GM23338 (cell line): ENCODE results near the gene PRDM5. TPM values are rescaled to one million over a fixed set of nuclear protein-coding genes. Genes with fewer than 3 reads are reported as not detected.

Experiments
- ATAC-seq: fragments of 200-7000 bp; cut with Tn5 transposase; 3 replicates; pipeline ENCODE4 v1.9.1; 2020
- DNase-seq: peaks from one replicate; pipeline ENCODE4 v3.0.0-alpha.2; 2015; ENCODE audit warnings: low spot score
- H2AFZ ChIP-seq: fragments of 200-600 bp; sonication (generic); 2 replicates; pipeline ENCODE4 v1.8.0; 2016; ENCODE audit warnings: antibody characterized with exemption, mild to moderate bottlenecking, moderate library complexity
- H3F3A ChIP-seq: fragments of 200-600 bp; sonication (generic); replicated peaks from 2 replicates; pipeline ENCODE4 v1.8.0; 2017; ENCODE audit warnings: antibody characterized with exemption, mixed run types, low read depth
- H3K27ac ChIP-seq: fragments of 200-600 bp; sonication (generic); 2 replicates; pipeline ENCODE4 v1.6.1; 2016; ENCODE audit warnings: low read depth
- H3K27me3 ChIP-seq: fragments of 200-600 bp; sonication (generic); 2 replicates; pipeline ENCODE4 v1.8.0; 2016; ENCODE audit warnings: mild to moderate bottlenecking, mixed run types, moderate library complexity; ENCODE audit not compliant: insufficient read depth
- H3K36me3 ChIP-seq: fragments of 200-600 bp; sonication (generic); 2 replicates; pipeline ENCODE4 v1.8.0; 2016; ENCODE audit warnings: mild to moderate bottlenecking; ENCODE audit not compliant: insufficient read depth
- H3K4me1 ChIP-seq: fragments of 200-600 bp; sonication (generic); 2 replicates; pipeline ENCODE4 v1.8.0; 2016; ENCODE audit warnings: mild to moderate bottlenecking, moderate library complexity; ENCODE audit not compliant: insufficient read depth
- H3K4me2 ChIP-seq: fragments of 200-600 bp; sonication (generic); 2 replicates; pipeline ENCODE4 v1.7.1; 2017; ENCODE audit warnings: mixed run types
- H3K4me3 ChIP-seq: fragments of 200-600 bp; sonication (generic); 2 replicates; pipeline ENCODE4 v1.6.1; 2016; ENCODE audit warnings: mixed run types
- H3K79me2 ChIP-seq: fragments of 200-600 bp; sonication (generic); replicated peaks from 2 replicates; pipeline ENCODE4 v1.8.0; 2017; ENCODE audit warnings: mild to moderate bottlenecking; ENCODE audit not compliant: insufficient read depth
- H3K9me2 ChIP-seq: fragments of 200-600 bp; sonication (generic); 2 replicates; pipeline ENCODE4 v1.8.0; 2017; ENCODE audit not compliant: insufficient read depth
- H4K20me1 ChIP-seq: fragments of 200-600 bp; sonication (generic); replicated peaks from 2 replicates; pipeline ENCODE4 v1.8.0; 2017; ENCODE audit warnings: mild to moderate bottlenecking; ENCODE audit not compliant: insufficient read depth
- H3K27ac Mint-ChIP-seq: 2 replicates; pipeline ENCODE4 v1.8.0; 2020; ENCODE audit warnings: inconsistent platforms, mild to moderate bottlenecking, moderate library complexity, mixed read lengths
- H3K27me3 Mint-ChIP-seq: 3 replicates; pipeline ENCODE4 v1.8.0; 2022; ENCODE audit warnings: low read depth, mild to moderate bottlenecking, moderate library complexity, mixed read lengths, inconsistent platforms; ENCODE audit not compliant: insufficient read depth, poor library complexity
- H3K36me3 Mint-ChIP-seq: 3 replicates; pipeline ENCODE4 v1.8.0; 2021; ENCODE audit warnings: low read depth, mild to moderate bottlenecking, inconsistent platforms, moderate library complexity, mixed read lengths
- H3K4me1 Mint-ChIP-seq: 3 replicates; pipeline ENCODE4 v1.8.0; 2020; ENCODE audit warnings: mild to moderate bottlenecking, inconsistent platforms, mixed read lengths
- H3K4me3 Mint-ChIP-seq: 3 replicates; pipeline ENCODE4 v1.8.0; 2021; ENCODE audit warnings: moderate library complexity, mild to moderate bottlenecking, inconsistent platforms, mixed read lengths
- H3K9me3 Mint-ChIP-seq: 3 replicates; pipeline ENCODE4 v1.8.0; 2020; ENCODE audit warnings: moderate library complexity, mild to moderate bottlenecking, inconsistent platforms, mixed read lengths
- CREB1 ChIP-seq: fragments of 250-450 bp; sonication (Bioruptor Pico); IDR thresholded peaks from 2 replicates; pipeline ENCODE4 v1.5.0; 2020; ENCODE audit warnings: low read depth, mild to moderate bottlenecking, moderate library complexity
- EZH2 ChIP-seq: fragments of 200-600 bp; sonication (generic); IDR thresholded peaks from one replicate; pipeline ENCODE4 v1.8.0; 2017; ENCODE audit warnings: antibody characterized with exemption, mild to moderate bottlenecking, low read depth; ENCODE audit not compliant: unreplicated experiment
- JUNB ChIP-seq: IDR thresholded peaks from one replicate; pipeline ENCODE4 v1.6.1; 2016; ENCODE audit warnings: antibody characterized with exemption; ENCODE audit not compliant: unreplicated experiment
- NANOG ChIP-seq: IDR thresholded peaks from 2 replicates; pipeline ENCODE4 v1.6.1; 2016; ENCODE audit warnings: antibody characterized with exemption, borderline replicate concordance
- POLR2AphosphoS5 ChIP-seq: IDR thresholded peaks from 2 replicates; pipeline ENCODE4 v1.6.1; 2016; ENCODE audit warnings: antibody characterized with exemption, low read depth
- REST ChIP-seq: IDR thresholded peaks from one replicate; pipeline ENCODE4 v1.6.1; 2018; ENCODE audit warnings: antibody characterized with exemption; ENCODE audit not compliant: unreplicated experiment
- STAT1 ChIP-seq: IDR thresholded peaks from one replicate; pipeline ENCODE4 v1.6.1; 2016; ENCODE audit warnings: antibody characterized with exemption; ENCODE audit not compliant: unreplicated experiment
- ZNF114 ChIP-seq: fragments of 250-450 bp; sonication (Bioruptor Pico); IDR thresholded peaks from 2 replicates; pipeline ENCODE4 v1.5.0; 2020; ENCODE audit warnings: mild to moderate bottlenecking, moderate library complexity
- ZNF331 ChIP-seq: fragments of 250-450 bp; sonication (Bioruptor Pico); IDR thresholded peaks from 2 replicates; pipeline ENCODE4 v1.5.0; 2020; ENCODE audit warnings: low read depth, mild to moderate bottlenecking, moderate library complexity
- ZNF462 ChIP-seq: fragments of 250-450 bp; sonication (Bioruptor Pico); IDR thresholded peaks from 2 replicates; pipeline ENCODE4 v1.5.0; 2020; ENCODE audit warnings: mild to moderate bottlenecking, moderate library complexity
- long read RNA-seq: library from polyadenylated mRNA; unstranded; transcript quantifications from one replicate; pipeline ENCODE4 v2.0.0, GENCODE V29; 2020; ENCODE audit not compliant: unreplicated experiment
- polyA plus RNA-seq: library from polyadenylated mRNA; unstranded; fragments of >200 nt; fragmentation: Nextera tagmentation; extraction: Ambion mirVana; gene quantifications from 2 replicates; pipeline ENCODE4 v1.2.1, GENCODE V29; 2016
- total RNA-seq: library from RNA; depleted of rRNA; stranded (reverse); fragments of >200 nt; shearing (Covaris generic); gene quantifications from 2 replicates; pipeline ENCODE4 v1.2.3, GENCODE V29; 2014; rRNA removed
- TF ChIP-seq, protein P1 (sequence below), 2 experiments: fragments of 200-600 bp in 1 of 2; sonication (generic) in 1 of 2; conservative IDR thresholded peaks; 2 replicates each; pipeline versions ENCODE4 v1.5.1 to v1.6.1; 2016 to 2017; ENCODE audit warnings: antibody characterized with exemption in 2 of 2, low read depth in 2 of 2, mild to moderate bottlenecking in 2 of 2, moderate library complexity in 1 of 2
- TF ChIP-seq, protein P2 (sequence below): IDR thresholded peaks from 2 replicates; pipeline ENCODE4 v1.6.1; 2016; ENCODE audit warnings: antibody characterized with exemption

PRDM5 gene
- total RNA-seq (31.8 and 40.4 TPM in 2 replicates), polyA plus RNA-seq (10.3 and 11.2 TPM in 2 replicates)
- long read RNA-seq, transcript PRDM5-202 (4 exons, 2,492 nt), result major isoform, 7 of 14 reads
- long read RNA-seq, partial matches to known transcripts, result 1 of 14 reads
- long read RNA-seq, other reads (novel, unspliced or antisense), result 4 of 14 reads

DNA sequence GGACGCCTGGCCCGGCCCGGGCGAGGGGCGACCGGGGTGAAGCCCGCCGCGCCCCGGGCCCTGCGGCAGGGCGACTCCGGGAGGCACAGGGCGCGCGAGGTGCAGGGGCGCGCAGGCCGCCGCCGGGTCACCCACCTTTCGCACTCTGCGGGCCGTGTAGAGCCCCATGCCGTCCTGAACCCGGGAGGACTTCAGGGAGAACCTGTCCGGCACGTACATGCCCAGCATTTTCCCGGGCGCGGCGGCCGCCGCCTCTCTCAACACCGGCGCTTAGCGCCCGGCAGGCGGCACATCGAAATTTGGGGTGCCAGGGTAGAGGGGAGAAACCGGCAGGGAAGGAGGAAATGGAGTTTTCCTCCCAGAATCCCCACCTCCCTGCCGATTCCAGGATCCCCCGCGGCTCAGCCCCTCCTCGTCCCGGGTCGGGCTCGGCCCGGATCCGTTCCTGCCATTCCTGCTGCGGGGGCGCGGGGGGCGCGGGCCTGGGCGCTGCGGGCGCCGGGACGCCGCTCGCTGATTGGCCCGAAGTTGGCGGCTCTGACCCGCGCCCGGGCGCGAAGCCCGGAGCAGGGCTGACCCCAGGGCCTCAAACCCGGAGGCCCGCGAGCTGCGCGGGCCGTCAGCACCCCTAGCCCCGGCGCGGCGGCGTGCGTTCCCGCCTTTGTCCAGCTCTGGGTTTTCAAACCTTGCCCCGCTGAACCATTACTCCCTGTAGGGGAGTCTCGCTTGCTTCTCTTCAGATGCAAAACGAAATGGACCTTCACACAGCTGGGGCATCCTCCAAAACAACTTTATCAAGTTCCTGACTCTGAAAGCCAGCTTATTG is at the start of gene PRDM5:
TSS of gene PRDM5 (minus strand) at position 346 of the 826 bp plus-strand sequence. CDS start at position 228, 118 bp downstream.
- peaks cover 9% of the 10 kb centered on the region for H3K27me3 Mint-ChIP-seq
- peak within 1 kb of the TSS; percentile 76 for H3K4me2 ChIP-seq
- H3K4me1 ChIP-seq, result peaks cover 35% of the 10 kb centered on the region
- H3K4me3 ChIP-seq, result peak within 1 kb of the TSS; percentile 74
- H3K4me1 Mint-ChIP-seq, result peaks cover 42% of the 10 kb centered on the region
- peak within 1 kb of the TSS; percentile 84 for H3K4me3 Mint-ChIP-seq
- no peaks in the 10 kb centered on the region; the same call in 1 of the 2 replicates for H3K9me2 ChIP-seq
- peaks cover 8% of the 10 kb centered on the region; the same call in 1 of the 3 replicates for H3K36me3 Mint-ChIP-seq
- H3K79me2 ChIP-seq, result peaks cover 35% of the 10 kb centered on the region
- H3F3A ChIP-seq, result no peaks in the 10 kb centered on the region
- peak within 1 kb of the TSS; percentile 52; the same call in 1 of the 2 replicates for H2AFZ ChIP-seq
- peak; percentile 87 for ATAC-seq
- H3K27ac ChIP-seq, result peak within 1 kb of the TSS; percentile 94
- peak within 1 kb of the TSS; percentile 98 for H3K27ac Mint-ChIP-seq
- H3K27me3 ChIP-seq, result no peaks in the 10 kb centered on the region
- H3K9me3 Mint-ChIP-seq, result no peaks in the 10 kb centered on the region; the same call in 2 of the 3 replicates
- H4K20me1 ChIP-seq, result no peaks in the 10 kb centered on the region
- peak; percentile 86 for DNase-seq
- no peaks in the 10 kb centered on the region for H3K36me3 ChIP-seq
- TF ChIP-seq, protein P1, sequence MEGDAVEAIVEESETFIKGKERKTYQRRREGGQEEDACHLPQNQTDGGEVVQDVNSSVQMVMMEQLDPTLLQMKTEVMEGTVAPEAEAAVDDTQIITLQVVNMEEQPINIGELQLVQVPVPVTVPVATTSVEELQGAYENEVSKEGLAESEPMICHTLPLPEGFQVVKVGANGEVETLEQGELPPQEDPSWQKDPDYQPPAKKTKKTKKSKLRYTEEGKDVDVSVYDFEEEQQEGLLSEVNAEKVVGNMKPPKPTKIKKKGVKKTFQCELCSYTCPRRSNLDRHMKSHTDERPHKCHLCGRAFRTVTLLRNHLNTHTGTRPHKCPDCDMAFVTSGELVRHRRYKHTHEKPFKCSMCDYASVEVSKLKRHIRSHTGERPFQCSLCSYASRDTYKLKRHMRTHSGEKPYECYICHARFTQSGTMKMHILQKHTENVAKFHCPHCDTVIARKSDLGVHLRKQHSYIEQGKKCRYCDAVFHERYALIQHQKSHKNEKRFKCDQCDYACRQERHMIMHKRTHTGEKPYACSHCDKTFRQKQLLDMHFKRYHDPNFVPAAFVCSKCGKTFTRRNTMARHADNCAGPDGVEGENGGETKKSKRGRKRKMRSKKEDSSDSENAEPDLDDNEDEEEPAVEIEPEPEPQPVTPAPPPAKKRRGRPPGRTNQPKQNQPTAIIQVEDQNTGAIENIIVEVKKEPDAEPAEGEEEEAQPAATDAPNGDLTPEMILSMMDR (conservative IDR thresholded peaks at IDR 0.05; ENCODE audit: low read depth in 2 of 2), result no peak
- peak; percentile 43 for TF ChIP-seq POLR2AphosphoS5
- no peak for TF ChIP-seq STAT1
- TF ChIP-seq EZH2, result no peak
- TF ChIP-seq ZNF331 (CRISPR knock-in tag), result no peak
- TF ChIP-seq ZNF462 (CRISPR knock-in tag), result 0 out of 2 replicates have a peak, but pooled peaks have one; percentile 47
- TF ChIP-seq CREB1 (CRISPR knock-in tag), result peak; percentile 42; the same call in 1 of the 2 replicates
- TF ChIP-seq REST, result no peak
- no peak for TF ChIP-seq ZNF114 (CRISPR knock-in tag)
- no peak for TF ChIP-seq NANOG
- TF ChIP-seq, protein P2, sequence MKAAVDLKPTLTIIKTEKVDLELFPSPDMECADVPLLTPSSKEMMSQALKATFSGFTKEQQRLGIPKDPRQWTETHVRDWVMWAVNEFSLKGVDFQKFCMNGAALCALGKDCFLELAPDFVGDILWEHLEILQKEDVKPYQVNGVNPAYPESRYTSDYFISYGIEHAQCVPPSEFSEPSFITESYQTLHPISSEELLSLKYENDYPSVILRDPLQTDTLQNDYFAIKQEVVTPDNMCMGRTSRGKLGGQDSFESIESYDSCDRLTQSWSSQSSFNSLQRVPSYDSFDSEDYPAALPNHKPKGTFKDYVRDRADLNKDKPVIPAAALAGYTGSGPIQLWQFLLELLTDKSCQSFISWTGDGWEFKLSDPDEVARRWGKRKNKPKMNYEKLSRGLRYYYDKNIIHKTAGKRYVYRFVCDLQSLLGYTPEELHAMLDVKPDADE, result no peak
- TF ChIP-seq JUNB, result no peak
